IMR-90 (cell line): ENCODE measurements around the gene ADAM30. TPM values are rescaled to one million over a fixed set of nuclear protein-coding genes. Genes with fewer than 3 reads are reported as not detected.

Experiments
- ATAC-seq: fragments of 200-7000 bp; cut with Tn5 transposase; 2 replicates; pipeline ENCODE4 v1.9.1; 2020; ENCODE audit warnings: low read depth, mild to moderate bottlenecking, moderate library complexity
- BruUV-seq: library from RNA; stranded (reverse); fragments of 400-500 nt; replicated peaks from 2 replicates; lab custom pipeline; 2021; lab: Mats Ljungman, UMichigan
- CTCF ChIA-PET: fragments of 300-600 bp; formaldehyde crosslinking; extraction: SDS; loops from one replicate; lab custom pipeline; 2021; ENCODE audit warnings: antibody characterized with exemption; lab: Yijun Ruan, JAX
- POLR2A ChIA-PET: fragments of 300-600 bp; sonication (Branson Sonifier 250); formaldehyde crosslinking; loops from one replicate; lab custom pipeline; 2022; ENCODE audit warnings: antibody characterized with exemption; ENCODE audit not compliant: unreplicated experiment; lab: Charles Lee
- DNase-seq: peaks from one replicate; pipeline ENCODE4 v3.0.0; 2013
- H2AFZ ChIP-seq: replicated peaks from 2 replicates; pipeline ENCODE3; 2013; ENCODE audit warnings: low read length, mild to moderate bottlenecking; ENCODE audit not compliant: poor library complexity
- H2AK5ac ChIP-seq: 2 replicates; pipeline ENCODE4 v1.6.1; 2013; ENCODE audit warnings: low read depth, low read length, inconsistent platforms
- H2AK9ac ChIP-seq: replicated peaks from 2 replicates; pipeline ENCODE3; 2013; ENCODE audit warnings: mild to moderate bottlenecking, low read depth, low read length, moderate library complexity; ENCODE audit not compliant: poor library complexity
- H2BK120ac ChIP-seq: 2 replicates; pipeline ENCODE4 v1.6.1; 2013; ENCODE audit warnings: low read depth, low read length, inconsistent platforms
- H2BK15ac ChIP-seq: 3 replicates; pipeline ENCODE4 v1.6.1; 2013; ENCODE audit warnings: low read depth, low read length, inconsistent platforms
- H2BK20ac ChIP-seq: 2 replicates; pipeline ENCODE4 v1.6.1; 2013; ENCODE audit warnings: low read depth, mild to moderate bottlenecking, inconsistent platforms, low read length, moderate library complexity
- H2BK5ac ChIP-seq: 2 replicates; pipeline ENCODE4 v1.6.1; 2013; ENCODE audit warnings: mild to moderate bottlenecking, low read depth, low read length, inconsistent platforms; ENCODE audit not compliant: poor library complexity, severe bottlenecking
- H3K14ac ChIP-seq: replicated peaks from 2 replicates; pipeline ENCODE4 v1.6.1; 2013; ENCODE audit warnings: low read depth, low read length, inconsistent platforms
- H3K18ac ChIP-seq: 2 replicates; pipeline ENCODE4 v1.6.1; 2013; ENCODE audit warnings: low read depth, low read length, control low read depth
- H3K23ac ChIP-seq: 2 replicates; pipeline ENCODE4 v1.6.1; 2013; ENCODE audit warnings: low read depth, low read length, inconsistent platforms
- H3K27ac ChIP-seq: 2 replicates; pipeline ENCODE4 v1.5.1; 2013; ENCODE audit warnings: mild to moderate bottlenecking, control low read depth, low read length; ENCODE audit not compliant: insufficient read depth
- H3K27me3 ChIP-seq: 2 replicates; pipeline ENCODE4 v1.6.1; 2013; ENCODE audit warnings: low read length; ENCODE audit not compliant: control insufficient read depth, insufficient read depth
- H3K36me3 ChIP-seq: 2 replicates; pipeline ENCODE4 v1.6.1; 2013; ENCODE audit warnings: low read length, mixed read lengths; ENCODE audit not compliant: control insufficient read depth, insufficient read depth
- H3K4ac ChIP-seq: 2 replicates; pipeline ENCODE4 v1.6.1; 2013; ENCODE audit warnings: low read depth, low read length, inconsistent platforms
- H3K4me1 ChIP-seq: 2 replicates; pipeline ENCODE4 v1.6.1; 2013; ENCODE audit warnings: low read length, mixed read lengths; ENCODE audit not compliant: control insufficient read depth, insufficient read depth
- H3K4me2 ChIP-seq: 2 replicates; pipeline ENCODE4 v1.6.1; 2013; ENCODE audit warnings: low read depth, mild to moderate bottlenecking, control low read depth, low read length, moderate library complexity
- H3K4me3 ChIP-seq: 2 replicates; pipeline ENCODE4 v1.5.1; 2013; ENCODE audit warnings: low read depth, mild to moderate bottlenecking, control low read depth, low read length, moderate library complexity; ENCODE audit not compliant: insufficient read depth
- H3K56ac ChIP-seq: 2 replicates; pipeline ENCODE4 v1.6.1; 2013; ENCODE audit warnings: low read length, inconsistent platforms; ENCODE audit not compliant: insufficient read depth; ENCODE audit errors: extremely low read depth
- H3K79me1 ChIP-seq, 2 experiments: 2 replicates each; pipeline ENCODE4 v1.6.1; 2013; ENCODE audit warnings: low read length in 2 of 2, inconsistent platforms in 1 of 2, low read depth in 1 of 2
- H3K9ac ChIP-seq: 2 replicates; pipeline ENCODE4 v1.6.1; 2013; ENCODE audit warnings: low read depth, low read length, control low read depth
- H3K9me1 ChIP-seq: 2 replicates; pipeline ENCODE4 v1.6.1; 2013; ENCODE audit warnings: low read length, inconsistent platforms; ENCODE audit not compliant: insufficient read depth
- H3K9me3 ChIP-seq: 2 replicates; pipeline ENCODE4 v1.6.1; 2013; ENCODE audit warnings: low read length; ENCODE audit not compliant: control insufficient read depth, insufficient read depth
- H4K20me1 ChIP-seq: 2 replicates; pipeline ENCODE4 v1.6.1; 2013; ENCODE audit warnings: low read length, inconsistent platforms; ENCODE audit not compliant: insufficient read depth
- H4K5ac ChIP-seq: 2 replicates; pipeline ENCODE4 v1.6.1; 2013; ENCODE audit warnings: mild to moderate bottlenecking, low read depth, low read length, control low read depth
- H4K8ac ChIP-seq, 2 experiments: 2 replicates each; pipeline ENCODE4 v1.6.1; 2013; ENCODE audit warnings: low read depth in 2 of 2, low read length in 2 of 2, control low read depth in 1 of 2, inconsistent platforms in 1 of 2
- H4K91ac ChIP-seq: 2 replicates; pipeline ENCODE4 v1.6.1; 2013; ENCODE audit warnings: low read depth, low read length, inconsistent platforms; ENCODE audit not compliant: insufficient read depth
- MXI1 ChIP-seq: IDR thresholded peaks from 2 replicates; pipeline ENCODE4 v1.6.1; 2012; ENCODE audit warnings: low read depth, mild to moderate bottlenecking, low read length, moderate library complexity, borderline replicate concordance
- RFX5 ChIP-seq: IDR thresholded peaks from 2 replicates; pipeline ENCODE4 v1.8.0; 2012; ENCODE audit warnings: low read depth, mild to moderate bottlenecking, low read length, moderate library complexity
- WGBS, 2 experiments: methylation state at CpG; one replicate each; pipeline versions ENCODE4 v1.1.5 to v1.1.7; 2013; ENCODE audit warnings: missing lambda C conversion rate in 2 of 2; ENCODE audit not compliant: insufficient read length in 1 of 2; ENCODE audit errors: extremely low coverage in 2 of 2; 5-methylcytosine and 5-hydroxymethylcytosine counted together
- dilution Hi-C: fragments of 300-500 bp; cut with HindIII; formaldehyde crosslinking; loops from one replicate; pipeline ENCODE4 v1.14.3; 2018; ENCODE audit warnings: low sequenced_read_pairs; ENCODE audit not compliant: unreplicated experiment
- in situ Hi-C: fragments of 300-500 bp; cut with MboI; formaldehyde crosslinking; loops from 3 replicates; pipeline ENCODE4 v1.14.3; 2019; ENCODE audit warnings: low sequenced_read_pairs, inconsistent platforms, mixed read lengths
- intact Hi-C: fragments of 100-400 bp; cut with micrococcal nuclease; formaldehyde crosslinking; loops from 2 replicates; pipeline ENCODE4 v1.10.0; 2022
- polyA plus RNA-seq, 3 experiments: library from polyadenylated mRNA; depleted of rRNA; stranded (reverse); fragments of >200 nt; gene quantifications; 2 replicates each; pipeline ENCODE4 v1.2.3, GENCODE V29; 2012; ENCODE audit warnings: low replicate concordance in 1 of 3
- total RNA-seq: library from RNA; depleted of rRNA; stranded (reverse); fragments of >200 nt; gene quantifications from 2 replicates; pipeline ENCODE4 v1.2.3, GENCODE V29; 2012

ADAM30 gene
- total and polyA plus RNA-seq, 2 of the 4 experiments (the other 2 are of a cell fraction) = not detected

- WGBS, 2 experiments = 100% methylated on average over 2 of the region's 3 CpGs; no CpG with 5 or more reads in 1 of the 2 experiments
- no TSS peak for BruUV-seq
Measured at GRCh38 chr1:119912963-119913362, 16.6 kb upstream of the ADAM30 start.

More at GRCh38 chr1:119912963-119913362, 16.6 kb upstream of the ADAM30 start:
- H4K8ac ChIP-seq = no peak overlapping the region
- H3K27ac ChIP-seq = no peak overlapping the region
- H3K36me3 ChIP-seq = peaks cover 34% of the 10 kb centered on the region
- no peak overlapping the region for H3K56ac ChIP-seq
- no peak overlapping the region for H2BK20ac ChIP-seq
- CTCF ChIA-PET = no interaction called here
- no peak overlapping the region for H3K23ac ChIP-seq
- H3K9me1 ChIP-seq = peaks cover 14% of the 10 kb centered on the region; the same call in 1 of the 2 replicates
- TF ChIP-seq RFX5 (no peak), MXI1 (no peak)
- no peak for ATAC-seq
- POLR2A ChIA-PET = no interaction called here
- no peak overlapping the region for H2AFZ ChIP-seq
- no peak for DNase-seq
- no peaks in the 10 kb centered on the region for H3K9me3 ChIP-seq
- H4K20me1 ChIP-seq = no peaks in the 10 kb centered on the region
- no peak overlapping the region for H4K5ac ChIP-seq
- H3K4me3 ChIP-seq = no peak overlapping the region
- no peak overlapping the region for H2AK9ac ChIP-seq
- no peaks in the 10 kb centered on the region for H3K27me3 ChIP-seq
- H3K4me2 ChIP-seq = no peak overlapping the region
- dilution Hi-C loops = no loop called here
- peaks cover 0 to 17% of the 10 kb centered on the region in 2 experiments; a peak in 2 of 4 replicates for H3K79me1 ChIP-seq
- no peak overlapping the region for H2AK5ac ChIP-seq
- no peak overlapping the region for H3K14ac ChIP-seq
- no peak overlapping the region for H3K18ac ChIP-seq
- in situ Hi-C loops = no loop called here
- no peak overlapping the region for H3K9ac ChIP-seq
- intact Hi-C loops = no loop called here
- no peak overlapping the region for H3K4ac ChIP-seq
- no peak overlapping the region for H4K91ac ChIP-seq
- H2BK15ac ChIP-seq = no peak overlapping the region
- no peak overlapping the region for H2BK5ac ChIP-seq
- no peaks in the 10 kb centered on the region for H3K4me1 ChIP-seq
- no peak overlapping the region for H2BK120ac ChIP-seq
